HG03571 (cell line): ENCODE results near the gene TRIL.

Experiments used
- ATAC-seq: cut with Tn5 transposase; IDR thresholded peaks from one replicate; pipeline ENCODE4 v1.9.1; 2021; ENCODE audit not compliant: unreplicated experiment

The TRIL gene

GRCh38 chr7:28941633-28942032 is 16.5 kb downstream of the TRIL start:
- ATAC-seq, result no peak

GRCh38 chr7:28940741-28941384 is 17.3 kb downstream of the TRIL start:
- no peak for ATAC-seq

GRCh38 chr7:28939844-28940544 is 18.1 kb downstream of the TRIL start:
- ATAC-seq, result no peak

GRCh38 chr7:28939367-28939766 is 18.8 kb downstream of the TRIL start:
- no peak for ATAC-seq

- no peak for ATAC-seq
Observed at GRCh38 chr7:28937619-28938018, 20.5 kb downstream of the TRIL start.

- no peak for ATAC-seq
Observed at GRCh38 chr7:28937103-28937502, 21.0 kb downstream of the TRIL start.

- no peak for ATAC-seq
Observed at GRCh38 chr7:28933846-28934320, 24.2 kb downstream of the TRIL start.

GRCh38 chr7:28931565-28931964 is 26.6 kb downstream of the TRIL start:
- no peak for ATAC-seq

GRCh38 chr7:28926871-28927597 is 31.1 kb downstream of the TRIL start:
- peak; percentile 86 for ATAC-seq

- no peak for ATAC-seq
Observed at GRCh38 chr7:28922624-28923331, 35.4 kb downstream of the TRIL start.

GRCh38 chr7:28921822-28922221 is 36.3 kb downstream of the TRIL start:
- peak; percentile 88 for ATAC-seq

- no peak for ATAC-seq
Observed at GRCh38 chr7:28920424-28920823, 37.7 kb downstream of the TRIL start.

- no peak for ATAC-seq
Observed at GRCh38 chr7:28919510-28919909, 38.6 kb downstream of the TRIL start.

GRCh38 chr7:28908775-28909174 is 49.4 kb downstream of the TRIL start:
- no peak for ATAC-seq

GRCh38 chr7:28905464-28905863 is 52.7 kb downstream of the TRIL start:
- ATAC-seq, result no peak

GRCh38 chr7:28904578-28905048 is 53.5 kb downstream of the TRIL start:
- ATAC-seq, result no peak

GRCh38 chr7:28903730-28904577 is 54.2 kb downstream of the TRIL start:
- ATAC-seq, result no peak
